Measurements from ENCODE around the gene C6orf136.
A peak's percentile ranks its signal among the peaks of the same experiment; 100 is the strongest.

Gene C6orf136

DNA sequence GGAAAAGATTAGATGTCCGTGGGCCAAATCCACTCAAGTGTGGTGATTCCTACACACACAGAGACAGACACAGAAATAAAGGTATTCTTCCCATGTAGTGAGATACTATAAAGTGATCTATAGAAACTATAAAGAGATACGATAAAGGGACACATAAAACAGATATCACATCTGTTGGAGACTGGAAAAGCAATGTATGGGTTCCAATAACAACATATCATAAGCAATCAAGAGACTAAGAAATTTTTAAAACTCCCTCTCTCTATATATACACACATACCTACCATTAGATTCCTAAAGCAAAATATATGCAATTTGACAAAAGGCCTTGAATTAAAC, 35.1 kb upstream of the C6orf136 start:
- no peak overlapping the region for H3K9ac ChIP-seq (ENCODE audit: low read length)
- no peak overlapping the region for H3K27ac ChIP-seq (ENCODE audit: low read depth, low read length)
- H3K9me3 ChIP-seq (ENCODE audit: low read length) = no peaks in the 10 kb centered on the region
- no peaks in the 10 kb centered on the region for H3K27me3 ChIP-seq (ENCODE audit: control insufficient read depth in 1 of 2, insufficient read depth in 2 of 2, low read length in 2 of 2)
- H3K36me3 ChIP-seq (ENCODE audit: insufficient read depth, low read length) = peaks cover 46% of the 10 kb centered on the region
- H3K4me3 ChIP-seq (ENCODE audit: low read depth in 1 of 2, low read length in 2 of 2) = no peak overlapping the region
- peaks cover 55% of the 10 kb centered on the region for H3K4me1 ChIP-seq (ENCODE audit: insufficient read depth, low read length)

DNA sequence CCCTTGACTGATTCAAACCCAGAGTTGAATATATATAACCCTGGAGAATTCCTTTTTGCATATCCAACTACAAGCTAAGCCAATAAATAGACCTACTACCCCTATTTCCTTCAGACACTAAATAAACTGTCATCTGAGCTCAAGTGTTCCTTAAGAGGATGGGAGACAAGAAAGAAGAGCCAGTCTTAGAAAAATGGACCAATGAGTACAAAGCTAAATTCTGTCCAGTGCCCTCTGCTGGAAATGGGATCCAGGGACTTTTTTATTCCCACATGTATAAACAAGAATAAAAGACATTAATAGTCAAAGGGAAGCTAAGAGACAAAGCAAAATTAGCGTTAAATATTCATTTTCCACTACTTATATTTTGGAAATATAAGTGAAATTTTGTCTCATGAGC, 34.7 kb upstream of the C6orf136 start:
- peaks cover 44% of the 10 kb centered on the region for H3K36me3 ChIP-seq (ENCODE audit: insufficient read depth, low read length)
- H3K9me3 ChIP-seq (ENCODE audit: low read length) = no peaks in the 10 kb centered on the region
- no peak overlapping the region for H3K9ac ChIP-seq (ENCODE audit: low read length)
- H3K4me1 ChIP-seq (ENCODE audit: insufficient read depth, low read length) = peaks cover 55% of the 10 kb centered on the region
- no peaks in the 10 kb centered on the region for H3K27me3 ChIP-seq (ENCODE audit: control insufficient read depth in 1 of 2, insufficient read depth in 2 of 2, low read length in 2 of 2)
- no peak overlapping the region for H3K27ac ChIP-seq (ENCODE audit: low read depth, low read length)
- H3K4me3 ChIP-seq (ENCODE audit: low read depth in 1 of 2, low read length in 2 of 2) = no peak overlapping the region

DNA sequence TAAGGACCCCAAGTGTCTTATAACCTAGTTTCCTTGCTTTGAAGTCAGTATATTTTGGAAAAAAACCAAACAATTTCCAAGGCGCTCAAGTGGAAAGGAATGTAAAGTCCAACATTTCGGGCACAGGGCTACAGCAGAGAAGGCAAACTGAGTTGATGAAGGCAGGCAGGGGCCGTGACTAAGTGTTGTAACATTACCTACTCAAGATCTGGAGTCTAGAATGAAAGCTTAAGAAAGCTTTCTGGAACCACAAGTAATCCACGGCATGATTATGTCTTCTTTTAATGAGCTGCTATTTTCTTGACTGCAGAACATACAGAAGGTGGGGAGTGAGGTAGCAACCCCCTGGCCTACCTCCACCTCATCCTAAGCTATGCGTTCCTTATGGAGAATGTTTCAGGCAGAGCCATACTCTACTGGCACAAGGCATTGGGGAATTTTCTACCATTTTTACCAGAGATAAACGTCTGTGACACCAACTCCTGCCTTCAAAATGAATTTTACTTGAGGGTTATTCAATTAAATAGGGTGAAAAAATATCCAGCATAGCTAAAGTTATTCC, 34.2 kb upstream of the C6orf136 start:
- Histone ChIP-seq H3K9me3 (ENCODE audit: low read length) (no peaks in the 10 kb centered on the region), H3K27ac (ENCODE audit: low read depth, low read length) (peak overlapping the region; percentile 90), H3K4me3 (ENCODE audit: low read depth in 1 of 2, low read length in 2 of 2) (no peak overlapping the region), H3K36me3 (ENCODE audit: insufficient read depth, low read length) (peaks cover 39% of the 10 kb centered on the region), H3K4me1 (ENCODE audit: insufficient read depth, low read length) (peaks cover 55% of the 10 kb centered on the region), H3K9ac (ENCODE audit: low read length) (no peak overlapping the region), H3K27me3 (ENCODE audit: control insufficient read depth in 1 of 2, insufficient read depth in 2 of 2, low read length in 2 of 2) (no peaks in the 10 kb centered on the region)

DNA sequence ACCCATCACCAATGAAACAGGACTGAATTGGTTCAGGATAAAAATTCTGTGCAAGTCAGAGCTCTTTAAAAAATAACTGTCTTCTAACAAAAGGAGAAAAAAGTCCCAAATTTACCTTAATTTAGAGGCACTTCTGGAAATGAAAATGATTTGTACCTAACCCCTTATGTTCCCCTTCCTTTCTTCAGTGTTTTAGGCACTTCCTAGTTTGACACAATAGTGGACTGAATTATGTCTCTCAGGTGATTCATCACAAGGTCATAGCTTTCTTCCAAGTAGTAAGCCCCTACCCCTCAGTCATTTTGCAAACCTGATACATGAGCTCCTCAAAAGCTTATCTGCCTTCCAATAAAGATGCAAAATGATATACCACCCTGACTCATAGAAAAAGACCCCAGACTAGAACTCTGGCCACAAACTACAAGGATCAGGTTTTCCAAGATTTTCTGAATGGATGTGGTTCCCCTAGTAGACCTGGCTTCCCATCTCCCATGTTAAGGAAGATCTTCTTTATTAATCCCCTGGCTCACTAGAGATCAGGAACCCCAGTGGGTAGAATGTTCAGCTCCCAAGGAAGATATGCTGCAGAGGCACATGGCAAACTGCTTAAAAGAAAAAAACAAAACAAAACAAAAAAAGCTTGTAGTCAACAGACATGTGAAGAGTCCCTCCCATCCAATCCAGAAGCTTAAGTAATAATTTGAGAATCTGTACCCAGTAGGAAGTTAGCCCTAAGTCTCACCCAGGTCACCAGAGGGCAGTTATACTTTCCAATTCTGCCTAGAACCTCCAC, 33.5 kb upstream of the C6orf136 start:
- no peaks in the 10 kb centered on the region for H3K27me3 ChIP-seq (ENCODE audit: control insufficient read depth in 1 of 2, insufficient read depth in 2 of 2, low read length in 2 of 2)
- H3K9me3 ChIP-seq (ENCODE audit: low read length) = no peaks in the 10 kb centered on the region
- H3K9ac ChIP-seq (ENCODE audit: low read length) = peak overlapping the region; percentile 76
- H3K36me3 ChIP-seq (ENCODE audit: insufficient read depth, low read length) = peaks cover 32% of the 10 kb centered on the region
- peak overlapping the region; percentile 12 to 76 for H3K4me3 ChIP-seq (ENCODE audit: low read depth in 1 of 2, low read length in 2 of 2)
- H3K27ac ChIP-seq (ENCODE audit: low read depth, low read length) = peak overlapping the region; percentile 90
- peaks cover 60% of the 10 kb centered on the region for H3K4me1 ChIP-seq (ENCODE audit: insufficient read depth, low read length)

DNA sequence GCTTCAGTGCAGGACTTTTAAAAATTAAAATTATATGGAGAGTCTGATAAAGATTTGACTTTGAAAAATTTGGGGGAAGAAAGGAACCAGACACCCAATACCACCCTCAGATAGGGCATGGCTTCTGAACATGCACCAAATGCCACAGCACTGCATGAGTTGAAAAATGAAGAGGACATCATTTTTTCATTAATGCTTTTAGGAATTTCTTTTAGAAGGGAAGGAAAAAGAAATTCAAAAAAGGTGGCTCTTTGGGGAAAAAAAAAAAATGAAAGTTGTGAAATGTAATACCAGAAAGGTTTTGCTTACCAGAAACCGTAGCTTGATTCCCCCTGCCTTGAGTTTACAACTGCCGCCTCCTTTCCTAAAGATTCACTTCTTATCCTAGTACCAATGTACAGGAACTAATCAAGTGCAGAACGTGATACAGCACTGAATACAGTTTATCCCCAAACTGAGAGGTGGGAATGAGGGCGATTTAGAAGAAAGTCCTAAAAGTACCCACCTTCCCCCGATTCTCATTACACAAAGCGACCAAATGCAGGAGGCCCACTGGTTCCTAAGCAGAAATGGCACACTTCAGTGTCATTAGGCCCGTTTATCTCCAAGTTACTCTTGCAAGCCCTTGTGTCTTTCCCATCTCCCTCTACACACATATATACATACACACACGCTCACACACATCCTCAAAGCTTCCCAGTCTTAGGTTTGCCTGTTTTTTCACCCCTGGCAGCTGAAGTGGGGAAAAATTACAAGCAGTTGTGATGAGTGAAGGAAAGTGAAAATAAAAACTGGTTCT, 32.7 kb upstream of the C6orf136 start:
- Histone ChIP-seq H3K36me3 (ENCODE audit: insufficient read depth, low read length) (peaks cover 25% of the 10 kb centered on the region), H3K9ac (ENCODE audit: low read length) (peak overlapping the region; percentile 76), H3K27ac (ENCODE audit: low read depth, low read length) (peak overlapping the region; percentile 90), H3K27me3 (ENCODE audit: control insufficient read depth in 1 of 2, insufficient read depth in 2 of 2, low read length in 2 of 2) (no peaks in the 10 kb centered on the region), H3K9me3 (ENCODE audit: low read length) (no peaks in the 10 kb centered on the region), H3K4me1 (ENCODE audit: insufficient read depth, low read length) (peaks cover 60% of the 10 kb centered on the region), H3K4me3 (ENCODE audit: low read depth in 1 of 2, low read length in 2 of 2) (peak overlapping the region; percentile 25 to 76)

DNA sequence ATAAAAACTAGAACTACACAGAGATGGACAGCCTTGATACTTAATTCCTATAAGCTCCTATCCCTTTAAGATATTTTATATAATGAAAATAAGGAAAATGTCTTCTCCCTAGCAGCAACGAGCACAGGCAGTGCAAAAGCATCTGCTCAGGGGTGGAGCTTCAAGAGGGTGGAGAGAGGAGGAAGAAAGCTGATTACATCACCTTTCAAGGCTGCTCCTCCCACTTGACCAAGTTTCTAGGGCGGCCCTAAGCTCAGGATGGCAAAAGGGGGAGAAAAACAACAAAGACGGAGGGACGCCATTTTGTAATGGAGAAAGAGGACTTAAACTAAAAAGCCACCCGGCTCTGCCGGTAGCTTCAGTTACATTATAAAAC, 32.1 kb upstream of the C6orf136 start:
- Histone ChIP-seq H3K27me3 (ENCODE audit: control insufficient read depth in 1 of 2, insufficient read depth in 2 of 2, low read length in 2 of 2) (no peaks in the 10 kb centered on the region), H3K27ac (ENCODE audit: low read depth, low read length) (peak overlapping the region; percentile 90), H3K4me1 (ENCODE audit: insufficient read depth, low read length) (peaks cover 54% of the 10 kb centered on the region), H3K9ac (ENCODE audit: low read length) (peak overlapping the region; percentile 100), H3K9me3 (ENCODE audit: low read length) (no peaks in the 10 kb centered on the region), H3K4me3 (ENCODE audit: low read depth in 1 of 2, low read length in 2 of 2) (peak overlapping the region; percentile 76 to 96), H3K36me3 (ENCODE audit: insufficient read depth, low read length) (peaks cover 25% of the 10 kb centered on the region)

DNA sequence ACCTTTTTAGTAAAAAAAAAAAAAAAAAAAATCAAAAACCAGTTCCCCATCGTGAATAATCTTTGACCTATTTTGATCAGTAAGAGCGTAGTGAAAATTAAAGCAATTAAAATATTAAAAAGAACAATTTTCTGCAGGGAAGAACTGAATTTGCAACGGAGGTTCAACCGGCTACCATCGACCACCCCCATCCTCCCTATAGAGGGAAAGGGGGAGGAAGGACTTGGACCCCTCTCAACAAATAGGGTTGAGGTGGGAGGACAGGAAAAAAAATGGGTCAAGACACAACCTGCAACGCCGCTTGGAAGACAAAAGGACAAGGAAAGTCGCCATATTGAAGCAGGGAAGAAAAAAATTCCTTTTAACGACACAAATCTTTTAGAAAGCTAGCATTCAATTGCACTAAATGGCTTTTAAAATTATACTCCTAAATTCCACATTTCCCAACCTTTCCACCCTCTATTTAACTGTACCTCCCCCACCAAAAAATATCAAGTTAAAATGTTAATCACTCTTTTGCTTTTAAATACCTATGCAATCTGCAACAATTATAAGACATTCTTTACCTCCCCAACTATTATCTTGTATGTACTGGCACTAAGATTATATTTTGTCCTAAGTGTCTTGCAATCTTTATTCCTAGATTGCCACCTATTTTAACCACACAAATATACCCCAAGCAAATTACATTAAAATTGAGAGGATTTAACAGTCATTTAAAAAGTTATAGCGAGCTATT, 31.5 kb upstream of the C6orf136 start:
- Histone ChIP-seq H3K9ac (ENCODE audit: low read length) (peak overlapping the region; percentile 100), H3K4me3 (ENCODE audit: low read depth in 1 of 2, low read length in 2 of 2) (peak overlapping the region; percentile 76 to 96), H3K27ac (ENCODE audit: low read depth, low read length) (peak overlapping the region; percentile 90), H3K9me3 (ENCODE audit: low read length) (no peaks in the 10 kb centered on the region), H3K27me3 (ENCODE audit: control insufficient read depth in 1 of 2, insufficient read depth in 2 of 2, low read length in 2 of 2) (no peaks in the 10 kb centered on the region), H3K4me1 (ENCODE audit: insufficient read depth, low read length) (peaks cover 49% of the 10 kb centered on the region), H3K36me3 (ENCODE audit: insufficient read depth, low read length) (peaks cover 25% of the 10 kb centered on the region)

DNA sequence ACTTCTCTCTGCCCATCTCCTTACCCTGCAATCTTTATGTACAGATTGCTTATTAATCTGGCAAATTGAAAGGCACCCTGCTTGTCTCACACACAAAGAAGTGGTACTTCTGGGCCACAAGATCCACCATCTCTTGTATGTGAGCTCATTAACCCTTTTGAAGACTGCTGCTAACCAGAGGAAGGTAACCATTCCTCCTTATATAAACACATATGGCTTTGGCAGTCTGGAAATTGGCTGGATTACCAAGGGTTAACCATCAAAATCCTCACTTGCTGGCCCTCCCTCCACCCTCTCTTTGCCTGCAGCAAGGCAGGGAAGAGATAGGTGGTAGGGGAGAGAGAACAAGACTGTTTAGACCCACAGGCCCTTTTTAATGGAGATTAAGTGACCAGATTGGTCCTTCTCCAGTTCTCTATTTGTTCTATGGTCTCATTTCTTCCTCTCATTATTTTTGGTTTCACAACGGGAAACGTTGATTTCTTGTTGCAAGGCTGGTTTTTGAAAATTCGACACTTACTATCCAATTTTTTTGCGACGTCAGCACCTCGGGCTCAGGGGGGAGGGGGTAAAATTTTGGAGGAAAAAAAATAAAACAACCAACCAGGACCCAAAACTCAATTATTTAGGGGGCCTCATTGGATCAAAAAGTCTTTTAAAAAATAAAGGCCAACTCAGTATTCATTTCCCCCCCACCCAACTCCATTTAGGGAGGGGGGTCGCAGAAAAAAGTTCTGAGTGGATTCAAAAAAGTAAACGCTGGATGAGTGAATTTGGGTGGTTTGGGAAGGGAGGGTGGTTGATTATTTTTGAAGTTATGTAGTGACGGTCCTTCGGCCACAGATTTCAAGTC, 30.7 kb upstream of the C6orf136 start:
- Histone ChIP-seq H3K4me3 (ENCODE audit: low read depth in 1 of 2, low read length in 2 of 2) (peak overlapping the region; percentile 76 to 96), H3K27ac (ENCODE audit: low read depth, low read length) (peak overlapping the region; percentile 90), H3K4me1 (ENCODE audit: insufficient read depth, low read length) (peaks cover 41% of the 10 kb centered on the region), H3K9ac (ENCODE audit: low read length) (peak overlapping the region; percentile 100), H3K36me3 (ENCODE audit: insufficient read depth, low read length) (peaks cover 31% of the 10 kb centered on the region), H3K9me3 (ENCODE audit: low read length) (no peaks in the 10 kb centered on the region), H3K27me3 (ENCODE audit: control insufficient read depth in 1 of 2, insufficient read depth in 2 of 2, low read length in 2 of 2) (no peaks in the 10 kb centered on the region)

DNA sequence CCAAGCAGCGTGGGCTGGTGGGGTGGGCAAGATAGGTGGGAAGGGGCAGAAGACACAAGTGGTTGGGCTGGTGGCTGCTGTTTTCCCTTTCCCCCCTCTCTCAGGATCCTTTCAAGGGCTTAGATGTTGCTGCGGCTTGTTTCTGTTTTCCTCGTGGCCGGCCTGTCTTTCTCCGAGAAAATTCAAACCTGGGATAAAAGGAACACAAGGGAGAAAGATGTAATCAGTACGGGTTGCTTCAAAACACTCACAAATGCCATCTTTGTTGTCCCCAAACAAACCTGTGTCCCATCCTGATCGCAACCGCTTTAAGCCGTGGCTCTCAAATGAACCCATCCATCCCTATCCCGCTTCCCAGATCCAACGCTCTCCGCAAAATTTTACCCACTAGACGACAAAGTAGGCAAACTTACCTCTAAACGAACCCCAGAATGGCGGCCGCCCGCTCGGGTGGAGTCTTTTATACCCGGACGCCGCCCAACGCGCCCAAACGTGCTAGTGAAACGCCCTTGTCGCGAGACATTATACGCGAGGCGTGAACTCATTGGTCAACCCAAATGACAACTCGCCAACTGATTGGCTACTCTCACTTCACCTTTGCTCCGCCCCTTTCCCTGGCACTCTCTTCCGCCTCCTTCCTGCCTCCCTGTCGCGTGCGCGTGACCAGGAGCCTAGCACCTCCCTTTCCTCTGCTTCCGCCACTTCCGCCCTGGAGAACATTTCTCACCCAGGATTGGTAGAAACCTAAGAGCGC, 29.9 kb upstream of the C6orf136 start, which contains the start of gene PPP1R10:
TSS of gene PPP1R10 (minus strand) at position 433 of the 754 bp plus-strand sequence. CDS start 7,299 bp downstream, outside the sequence.
- H3K9ac ChIP-seq (ENCODE audit: low read length) = peak within 1 kb of the TSS; percentile 100
- H3K27me3 ChIP-seq (ENCODE audit: control insufficient read depth in 1 of 2, insufficient read depth in 2 of 2, low read length in 2 of 2) = no peaks in the 10 kb centered on the region
- H3K27ac ChIP-seq (ENCODE audit: low read depth, low read length) = peak within 1 kb of the TSS; percentile 90
- H3K4me1 ChIP-seq (ENCODE audit: insufficient read depth, low read length) = peaks cover 33% of the 10 kb centered on the region
- no peaks in the 10 kb centered on the region for H3K9me3 ChIP-seq (ENCODE audit: low read length)
- H3K36me3 ChIP-seq (ENCODE audit: insufficient read depth, low read length) = peaks cover 36% of the 10 kb centered on the region
- peak within 1 kb of the TSS; percentile 76 to 96 for H3K4me3 ChIP-seq (ENCODE audit: low read depth in 1 of 2, low read length in 2 of 2)

Measured in muscle layer of colon (tissue), 2 donors.